PC-3 (cell line): Measurements from ENCODE around the gene LCE7A.

ENCODE experiments used
- EZH2 ChIP-seq: fragments of 300-600 bp; sonication (generic); IDR thresholded peaks from one replicate; pipeline ENCODE4 v1.6.1; 2017; ENCODE audit warnings: antibody characterized with exemption, mild to moderate bottlenecking, low read length; ENCODE audit not compliant: unreplicated experiment
- EZH2phosphoT487 ChIP-seq: fragments of 300-600 bp; sonication (generic); IDR thresholded peaks from 2 replicates; pipeline ENCODE4 v1.6.1; 2018; ENCODE audit warnings: mild to moderate bottlenecking, antibody characterized with exemption, low read length, borderline replicate concordance
- TF ChIP-seq, protein P1 (sequence below): fragments of 300-600 bp; sonication (generic); conservative IDR thresholded peaks from 2 replicates; pipeline ENCODE4 v1.5.1; 2017; ENCODE audit warnings: antibody characterized with exemption, low read depth, mild to moderate bottlenecking, low read length

DNA sequence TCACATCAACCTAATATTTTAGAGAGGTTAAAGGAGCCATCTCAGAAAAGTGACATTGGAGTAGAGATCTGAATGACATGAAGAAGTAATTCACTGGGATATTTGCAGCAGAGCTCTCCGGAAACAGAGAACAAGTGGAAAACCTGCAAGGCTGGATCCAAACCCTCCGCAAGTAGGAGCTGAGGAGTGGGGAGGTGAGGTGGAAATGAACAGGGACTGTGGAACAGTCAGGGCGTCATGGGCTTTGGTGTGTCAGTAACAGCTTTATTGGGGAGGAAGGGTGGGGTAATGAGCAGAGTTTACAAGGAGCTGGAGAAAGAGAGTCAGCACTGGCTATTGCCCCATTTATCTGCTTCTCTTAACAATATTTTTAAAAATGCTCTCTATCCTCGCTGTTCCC, 39.2 kb downstream of the LCE7A start:
- no peak for TF ChIP-seq EZH2phosphoT487
- TF ChIP-seq, protein P1, sequence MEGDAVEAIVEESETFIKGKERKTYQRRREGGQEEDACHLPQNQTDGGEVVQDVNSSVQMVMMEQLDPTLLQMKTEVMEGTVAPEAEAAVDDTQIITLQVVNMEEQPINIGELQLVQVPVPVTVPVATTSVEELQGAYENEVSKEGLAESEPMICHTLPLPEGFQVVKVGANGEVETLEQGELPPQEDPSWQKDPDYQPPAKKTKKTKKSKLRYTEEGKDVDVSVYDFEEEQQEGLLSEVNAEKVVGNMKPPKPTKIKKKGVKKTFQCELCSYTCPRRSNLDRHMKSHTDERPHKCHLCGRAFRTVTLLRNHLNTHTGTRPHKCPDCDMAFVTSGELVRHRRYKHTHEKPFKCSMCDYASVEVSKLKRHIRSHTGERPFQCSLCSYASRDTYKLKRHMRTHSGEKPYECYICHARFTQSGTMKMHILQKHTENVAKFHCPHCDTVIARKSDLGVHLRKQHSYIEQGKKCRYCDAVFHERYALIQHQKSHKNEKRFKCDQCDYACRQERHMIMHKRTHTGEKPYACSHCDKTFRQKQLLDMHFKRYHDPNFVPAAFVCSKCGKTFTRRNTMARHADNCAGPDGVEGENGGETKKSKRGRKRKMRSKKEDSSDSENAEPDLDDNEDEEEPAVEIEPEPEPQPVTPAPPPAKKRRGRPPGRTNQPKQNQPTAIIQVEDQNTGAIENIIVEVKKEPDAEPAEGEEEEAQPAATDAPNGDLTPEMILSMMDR = no peak
- TF ChIP-seq EZH2 = no peak
